Left lobe of liver (tissue), 2 donors: ENCODE results near the gene BPIFB6. TPM values are rescaled to one million over a fixed set of nuclear protein-coding genes. Genes with fewer than 3 reads are reported as not detected.

Experiments used
- ATAC-seq: fragments of 200-7000 bp; cut with Tn5 transposase; one replicate; pipeline ENCODE4 v1.9.1; 2020; ENCODE audit warnings: mild to moderate bottlenecking, moderate library complexity
- DNase-seq: peaks from one replicate; pipeline ENCODE4 v3.0.0-alpha.2; 2020; ENCODE audit warnings: low spot score
- total RNA-seq: library from RNA; stranded (reverse); gene quantifications from one replicate; pipeline ENCODE4 v1.2.1, GENCODE V29; 2021
- donor health status: DM: no; HTN: no; CAD: no; lungs with moderate emphysema.
- donor health status: DM: no; HTN: yes; CAD: no.

Gene BPIFB6
- total RNA-seq, 1 donor from 2014 or later = not detected

DNA sequence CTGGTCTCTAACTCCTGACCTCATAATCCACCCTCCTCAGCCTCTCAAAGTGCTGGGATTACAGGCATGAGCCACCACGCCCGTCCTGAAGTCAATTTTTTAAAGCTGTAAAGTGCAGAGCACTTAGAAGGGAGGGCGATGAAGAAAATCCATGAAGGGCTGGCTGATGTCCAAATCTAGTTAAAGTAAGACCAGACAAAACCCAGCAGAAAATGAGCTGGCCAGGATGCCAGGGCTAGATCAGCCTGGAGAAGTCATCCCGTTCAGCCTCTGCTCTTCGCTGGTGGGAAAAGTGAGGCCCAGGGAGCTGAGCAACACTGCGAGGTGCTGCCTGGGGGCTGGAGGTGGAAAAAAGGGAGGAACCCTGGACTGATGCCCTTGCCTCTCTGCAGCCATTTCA lies 51.1 kb downstream of the BPIFB6 start:
- ATAC-seq (peak; percentile 23), DNase-seq (no peak)

DNA sequence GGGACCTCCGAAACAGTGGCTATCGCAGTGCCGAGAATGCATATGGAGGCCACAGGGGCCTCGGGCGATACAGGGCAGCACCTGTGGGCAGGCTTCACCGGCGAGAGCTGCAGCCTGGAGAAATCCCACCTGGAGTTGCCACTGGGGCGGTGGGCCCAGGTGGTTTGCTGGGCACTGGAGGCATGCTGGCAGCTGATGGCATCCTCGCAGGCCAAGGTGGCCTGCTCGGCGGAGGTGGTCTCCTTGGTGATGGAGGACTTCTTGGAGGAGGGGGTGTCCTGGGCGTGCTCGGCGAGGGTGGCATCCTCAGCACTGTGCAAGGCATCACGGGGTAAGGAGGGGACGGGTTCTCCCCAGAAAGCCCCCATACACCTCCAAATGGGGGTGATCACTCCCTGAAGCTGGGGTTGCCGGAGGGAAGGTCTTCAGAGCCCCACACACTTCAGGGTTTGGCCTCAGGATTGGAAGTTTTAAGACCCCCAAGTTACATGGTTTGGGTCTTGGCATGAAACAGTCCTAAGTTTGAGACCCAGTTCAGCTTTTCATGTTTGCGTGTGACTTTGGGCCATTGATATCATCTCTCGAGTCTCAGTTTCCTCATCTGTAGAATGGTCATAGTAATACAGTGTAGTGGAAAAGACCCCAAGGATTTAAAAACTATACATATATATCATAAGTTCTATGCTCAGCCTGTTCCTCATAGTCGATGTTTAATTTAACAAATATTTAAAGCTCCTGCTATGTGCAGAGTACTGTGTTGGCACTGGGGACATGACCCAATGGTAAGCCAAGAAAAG lies 52.3 kb downstream of the BPIFB6 start:
- no peak for ATAC-seq
- no peak for DNase-seq

DNA sequence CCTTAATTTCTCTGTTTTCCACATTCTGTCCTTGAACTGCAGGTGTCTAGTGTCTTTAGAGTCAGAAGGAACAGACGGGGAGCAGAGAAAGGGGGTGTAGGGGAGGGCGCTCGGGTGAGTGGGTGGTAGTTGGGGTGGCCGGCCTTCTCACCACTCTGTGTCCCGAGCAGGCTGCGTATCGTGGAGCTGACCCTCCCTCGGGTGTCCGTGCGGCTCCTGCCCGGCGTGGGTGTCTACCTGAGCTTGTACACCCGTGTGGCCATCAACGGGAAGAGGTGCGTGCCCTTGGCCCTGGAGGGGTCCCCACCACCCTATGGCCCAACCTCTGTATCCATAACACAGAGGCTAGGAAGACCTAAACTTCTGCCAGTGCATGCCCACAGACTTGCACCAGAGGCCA lies 53.3 kb downstream of the BPIFB6 start:
- ATAC-seq (no peak), DNase-seq (no peak)

DNA sequence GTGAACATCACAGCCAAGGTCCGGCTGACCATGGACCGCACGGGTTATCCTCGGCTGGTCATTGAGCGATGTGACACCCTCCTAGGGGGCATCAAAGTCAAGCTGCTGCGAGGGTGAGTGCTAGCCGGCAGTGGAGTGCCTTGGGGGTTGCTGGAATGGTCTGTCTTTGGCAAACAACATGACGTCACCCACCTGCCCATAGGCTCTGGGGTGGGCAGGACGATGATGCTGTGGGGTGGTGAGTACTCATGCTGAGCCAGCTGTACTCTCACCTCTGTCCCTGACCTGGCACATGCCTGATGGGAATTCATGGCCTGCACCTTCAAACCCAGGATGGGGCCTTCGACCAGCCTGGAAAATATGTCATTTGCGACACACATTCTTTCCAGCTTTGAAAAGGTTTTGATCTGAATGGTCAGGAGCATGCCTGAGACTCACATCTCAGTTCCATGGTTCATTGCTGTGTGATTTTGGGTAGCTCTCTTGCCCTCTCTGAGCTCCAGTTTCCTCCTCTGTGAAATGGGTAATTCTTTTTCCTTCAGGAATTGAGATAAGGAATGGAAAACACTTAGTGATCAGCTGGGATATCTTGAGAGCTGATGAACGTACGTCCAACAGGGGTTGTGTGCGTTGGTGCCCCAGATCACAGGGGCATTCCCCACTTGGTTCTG lies 54.7 kb downstream of the BPIFB6 start:
- ATAC-seq = no peak
- DNase-seq = no peak

GRCh38 chr20:33091147-33091546 lies 59.7 kb downstream of the BPIFB6 start:
- ATAC-seq (no peak), DNase-seq (no peak)

GRCh38 chr20:33091693-33092092 lies 60.2 kb downstream of the BPIFB6 start:
- ATAC-seq (no peak), DNase-seq (no peak)

DNA sequence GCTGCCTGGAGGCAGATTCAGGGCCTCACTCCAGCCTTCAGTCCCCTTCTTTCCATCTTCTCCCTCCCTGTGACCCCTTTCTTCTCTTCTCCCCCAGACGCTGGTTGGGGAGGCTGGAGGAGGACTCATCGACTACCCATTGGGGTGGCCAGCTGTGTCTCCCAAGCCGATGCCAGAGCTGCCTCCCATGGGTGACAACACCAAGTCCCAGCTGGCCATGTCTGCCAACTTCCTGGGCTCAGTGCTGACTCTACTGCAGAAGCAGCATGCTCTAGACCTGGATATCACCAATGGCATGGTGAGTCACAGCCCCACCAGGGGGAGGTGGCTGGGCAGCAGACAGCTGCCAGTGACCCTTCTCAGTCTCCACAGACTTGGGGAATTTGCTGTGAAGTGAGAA lies 60.9 kb downstream of the BPIFB6 start:
- DNase-seq (no peak), ATAC-seq (no peak)

- no peak for ATAC-seq
Observed at GRCh38 chr20:33093074-33093473, 61.6 kb downstream of the BPIFB6 start.

DNA sequence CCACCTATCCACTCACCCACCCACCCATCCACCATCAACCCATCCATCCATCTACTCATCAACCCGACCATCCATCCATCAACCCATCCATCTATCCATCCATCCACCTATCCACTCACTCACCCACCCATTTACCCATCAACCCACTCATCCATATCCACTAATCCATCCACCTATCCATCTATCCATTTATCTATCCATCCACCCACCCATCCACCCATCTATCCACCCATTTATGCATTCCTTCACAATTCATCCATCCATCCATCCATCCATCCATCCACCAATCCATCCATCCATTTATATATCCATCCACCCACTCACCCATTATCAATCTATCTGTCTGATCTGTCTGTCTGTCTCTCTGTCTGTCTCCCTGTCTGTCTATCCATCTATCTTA lies 62.1 kb downstream of the BPIFB6 start:
- no peak for ATAC-seq
- no peak for DNase-seq

More at GRCh38 chr20:33093074-33093473, 61.6 kb downstream of the BPIFB6 start:
- no peak for DNase-seq

Other genes with a start within 250 kb of the BPIFB6 start
- 9.6 TPM for gene MAPRE1, start 211.7 kb upstream of the BPIFB6 start, total RNA-seq
- gene EFCAB8, start 172.7 kb upstream of the BPIFB6 start, total RNA-seq = 0.15 TPM
- gene SUN5, start 27.2 kb upstream of the BPIFB6 start, total RNA-seq = not detected
- gene BPIFB2, start 23.9 kb upstream of the BPIFB6 start, total RNA-seq = 0.18 TPM
- not detected for gene BPIFB3, start 22.3 kb downstream of the BPIFB6 start, total RNA-seq
- not detected for gene BPIFB4, start 48.0 kb downstream of the BPIFB6 start, total RNA-seq
- not detected for gene BPIFA2, start 136.5 kb downstream of the BPIFB6 start, total RNA-seq
- not detected for gene BPIFA3, start 185.7 kb downstream of the BPIFB6 start, total RNA-seq
- not detected for gene BPIFA1, start 204.3 kb downstream of the BPIFB6 start, total RNA-seq